ENCODE results near the gene DBN1. TPM values are rescaled to one million over a fixed set of nuclear protein-coding genes. Genes with fewer than 3 reads are reported as not detected.
"Not testable (repeated sequence)": the region's sequence is repeated elsewhere in the genome, so short reads cannot be mapped to it uniquely, and the experiment has no call there.

Gene DBN1
- total and polyA plus RNA-seq, 9 donors = 18.4 to 91.6 (median 55.7) TPM

GRCh38 chr5:177487144-177487543, 13.7 kb upstream of the DBN1 start:
- H3K36me3 ChIP-seq = no peaks in the 10 kb centered on the region
- no peak overlapping the region for H3K4me3 ChIP-seq
- DNase-seq = no peak
- no peaks in the 10 kb centered on the region for H3K4me1 ChIP-seq (ENCODE audit: insufficient read depth)
- no peaks in the 10 kb centered on the region for H3K9me3 ChIP-seq
- intact Hi-C loops (cut with DNase I) = no loop called here
- no peak for TF ChIP-seq EP300 (IDR thresholded peaks at IDR 0.05)
- H3K27ac ChIP-seq = no peak overlapping the region
- H3K27me3 ChIP-seq = no peaks in the 10 kb centered on the region
- WGBS, 3 donors = 82 to 86% (median 85%) methylated on average over 8 of the region's 8 CpGs

- WGBS, 3 donors = 91 to 98% (median 93%) methylated on average over 3 of the region's 3 CpGs
- Histone ChIP-seq H3K27ac (no peak overlapping the region), H3K9me3 (no peaks in the 10 kb centered on the region), H3K27me3 (no peaks in the 10 kb centered on the region), H3K4me1 (ENCODE audit: insufficient read depth) (no peaks in the 10 kb centered on the region), H3K4me3 (no peak overlapping the region), H3K36me3 (no peaks in the 10 kb centered on the region)
- TF ChIP-seq CTCF (IDR thresholded peaks at IDR 0.05) = no peak
- TF ChIP-seq EP300 (IDR thresholded peaks at IDR 0.05) = no peak
- no peak for TF ChIP-seq POLR2A (IDR thresholded peaks at IDR 0.05)
- intact Hi-C loops (cut with DNase I) = no loop called here
- no peak for DNase-seq
Observed at GRCh38 chr5:177486256-177486655, 12.8 kb upstream of the DBN1 start.

- intact Hi-C loops (cut with DNase I); H3K36me3 ChIP-seq; H3K27ac ChIP-seq; H3K4me1 ChIP-seq (ENCODE audit: insufficient read depth); H3K27me3 ChIP-seq; DNase-seq; H3K4me3 ChIP-seq; H3K9me3 ChIP-seq: not testable (repeated sequence)
- WGBS, 3 donors = 88 to 92% (median 91%) methylated on average over 3 of the region's 3 CpGs
Observed at GRCh38 chr5:177485753-177486152, 12.3 kb upstream of the DBN1 start.

GRCh38 chr5:177484902-177485549, 11.6 kb upstream of the DBN1 start:
- TF ChIP-seq EP300 (IDR thresholded peaks at IDR 0.05) (no peak), CTCF (IDR thresholded peaks at IDR 0.05) (no peak), POLR2A (IDR thresholded peaks at IDR 0.05) (no peak)
- H3K36me3 ChIP-seq = no peaks in the 10 kb centered on the region
- H3K4me3 ChIP-seq = no peak overlapping the region
- no peaks in the 10 kb centered on the region for H3K4me1 ChIP-seq (ENCODE audit: insufficient read depth)
- no peaks in the 10 kb centered on the region for H3K9me3 ChIP-seq
- intact Hi-C loops (cut with DNase I) = no loop called here
- WGBS, 3 donors = 58 to 63% (median 61%) methylated on average over 11 to 13 of the region's 13 CpGs
- no peak overlapping the region for H3K27ac ChIP-seq
- H3K27me3 ChIP-seq = no peaks in the 10 kb centered on the region
- no peak for DNase-seq

- intact Hi-C loops (cut with DNase I) = no loop called here
- no peak for TF ChIP-seq CTCF (IDR thresholded peaks at IDR 0.05)
- no peak for TF ChIP-seq EP300 (IDR thresholded peaks at IDR 0.05)
- TF ChIP-seq POLR2A (IDR thresholded peaks at IDR 0.05) = no peak
- H3K4me1 ChIP-seq (ENCODE audit: insufficient read depth) = peaks cover 3% of the 10 kb centered on the region
- no peaks in the 10 kb centered on the region for H3K36me3 ChIP-seq
- WGBS, 3 donors = 54 to 60% (median 59%) methylated on average over 22 of the region's 22 CpGs
- DNase-seq = no peak
- H3K27me3 ChIP-seq = no peaks in the 10 kb centered on the region
- no peaks in the 10 kb centered on the region for H3K9me3 ChIP-seq
- no peak overlapping the region for H3K27ac ChIP-seq
- H3K4me3 ChIP-seq = no peak overlapping the region
Observed at GRCh38 chr5:177483994-177484901, 10.8 kb upstream of the DBN1 start.

Measured in ovary (tissue), 9 donors.